DND-41 (cell line): ENCODE data around the gene RAF1.

Experiments used
- ATAC-seq: fragments of 200-7000 bp; cut with Tn5 transposase; 3 replicates; pipeline ENCODE4 v1.9.1; 2021; ENCODE audit warnings: low read depth; ENCODE audit not compliant: insufficient read depth
- DNase-seq: peaks from one replicate; pipeline ENCODE4 v3.0.0-alpha.2; 2020
- H2AFZ ChIP-seq: 2 replicates; pipeline ENCODE4 v1.6.0; 2012; ENCODE audit warnings: low read depth, low read length
- H3K27ac ChIP-seq: 2 replicates; pipeline ENCODE4 v1.5.1; 2012; ENCODE audit warnings: low read length, inconsistent platforms
- H3K27me3 ChIP-seq: fragments of 200-600 bp; sonication (generic); 2 replicates; pipeline ENCODE4 v1.6.0; 2012; ENCODE audit warnings: low read length, mild to moderate bottlenecking, inconsistent platforms; ENCODE audit not compliant: insufficient read depth, poor library complexity
- H3K36me3 ChIP-seq: 2 replicates; pipeline ENCODE4 v1.5.1; 2012; ENCODE audit warnings: low read length, inconsistent platforms; ENCODE audit not compliant: insufficient read depth
- H3K4me1 ChIP-seq: 2 replicates; pipeline ENCODE4 v1.5.1; 2012; ENCODE audit warnings: mild to moderate bottlenecking, low read length; ENCODE audit not compliant: insufficient read depth
- H3K4me2 ChIP-seq: 2 replicates; pipeline ENCODE4 v1.6.0; 2012; ENCODE audit warnings: mild to moderate bottlenecking, moderate library complexity, low read length, inconsistent platforms; ENCODE audit not compliant: insufficient read depth
- H3K4me3 ChIP-seq, 2 experiments: fragments of 200-600 bp in 1 of 2; shearing (Covaris generic) in 1 of 2; 2 replicates each; pipeline ENCODE4 v1.5.1; 2012 to 2016; ENCODE audit warnings: inconsistent platforms in 2 of 2, low read length in 2 of 2, mild to moderate bottlenecking in 2 of 2, low read depth in 1 of 2, moderate library complexity in 1 of 2
- H3K79me2 ChIP-seq: 2 replicates; pipeline ENCODE4 v1.6.0; 2012; ENCODE audit warnings: low read length, inconsistent platforms; ENCODE audit not compliant: insufficient read depth
- H3K9ac ChIP-seq: 2 replicates; pipeline ENCODE4 v1.6.0; 2012; ENCODE audit warnings: low read depth, mild to moderate bottlenecking, inconsistent platforms, low read length, moderate library complexity
- H3K9me3 ChIP-seq: 2 replicates; pipeline ENCODE4 v1.5.1; 2012; ENCODE audit warnings: low read length, moderate library complexity, mild to moderate bottlenecking, inconsistent platforms; ENCODE audit not compliant: insufficient read depth, severe bottlenecking
- H4K20me1 ChIP-seq: 2 replicates; pipeline ENCODE4 v1.6.0; 2012; ENCODE audit warnings: low read length; ENCODE audit not compliant: insufficient read depth
- CTCF ChIP-seq: IDR thresholded peaks from 2 replicates; pipeline ENCODE4 v1.5.1; 2012; ENCODE audit warnings: borderline replicate concordance, low read length, moderate library complexity, mild to moderate bottlenecking; ENCODE audit not compliant: poor library complexity, severe bottlenecking; ENCODE audit errors: extremely low read depth
- EZH2 ChIP-seq: IDR thresholded peaks from 3 replicates; pipeline ENCODE4 v1.6.1; 2012; ENCODE audit warnings: borderline replicate concordance, low read depth, mild to moderate bottlenecking, moderate library complexity, low read length, inconsistent platforms; ENCODE audit not compliant: severe bottlenecking

Gene RAF1

GRCh38 chr3:12707449-12707848 lies 43.5 kb upstream of the RAF1 start:
- ATAC-seq (no peak), DNase-seq (no peak)
- Histone ChIP-seq H3K4me2 (no peak overlapping the region), H3K36me3 (no peaks in the 10 kb centered on the region), H3K4me1 (no peaks in the 10 kb centered on the region), H3K4me3 (no peak overlapping the region), H4K20me1 (no peaks in the 10 kb centered on the region), H3K27me3 (peaks cover 5% of the 10 kb centered on the region), H3K27ac (no peak overlapping the region), H3K9ac (no peak overlapping the region), H3K9me3 (no peaks in the 10 kb centered on the region), H3K79me2 (no peaks in the 10 kb centered on the region), H2AFZ (no peak overlapping the region)
- TF ChIP-seq EZH2 (no peak), CTCF (no peak)

- ATAC-seq (peak; percentile 100), DNase-seq (peak; percentile 70)
- no peak for TF ChIP-seq EZH2
- TF ChIP-seq CTCF, result peak; percentile 84
- H4K20me1 ChIP-seq, result no peaks in the 10 kb centered on the region
- peaks cover 5% of the 10 kb centered on the region for H3K27me3 ChIP-seq
- H3K4me1 ChIP-seq, result no peaks in the 10 kb centered on the region
- H3K36me3 ChIP-seq, result no peaks in the 10 kb centered on the region
- no peaks in the 10 kb centered on the region for H3K79me2 ChIP-seq
- no peak overlapping the region for H3K4me2 ChIP-seq
- H2AFZ ChIP-seq, result no peak overlapping the region
- H3K4me3 ChIP-seq, result no peak overlapping the region
- H3K27ac ChIP-seq, result no peak overlapping the region
- H3K9me3 ChIP-seq, result no peaks in the 10 kb centered on the region
- no peak overlapping the region for H3K9ac ChIP-seq
Observed at GRCh38 chr3:12706504-12707253, 42.8 kb upstream of the RAF1 start.

GRCh38 chr3:12705981-12706380 lies 42.1 kb upstream of the RAF1 start:
- Histone ChIP-seq H3K27me3 (peaks cover 5% of the 10 kb centered on the region), H2AFZ (no peak overlapping the region), H3K4me2 (no peak overlapping the region), H3K79me2 (no peaks in the 10 kb centered on the region), H3K9me3 (no peaks in the 10 kb centered on the region), H4K20me1 (no peaks in the 10 kb centered on the region), H3K27ac (no peak overlapping the region), H3K9ac (no peak overlapping the region), H3K36me3 (no peaks in the 10 kb centered on the region), H3K4me1 (no peaks in the 10 kb centered on the region), H3K4me3 (no peak overlapping the region)
- no peak for ATAC-seq
- TF ChIP-seq EZH2 (no peak), CTCF (no peak)
- DNase-seq, result no peak
